NCI-H345 treated with DMSO at 0.1 percent for 48 hours (cell line): ENCODE data around the gene TJP1.
A peak's percentile ranks its signal among the peaks of the same experiment; 100 is the strongest.
"Not testable (repeated sequence)": the region's sequence is repeated elsewhere in the genome, so short reads cannot be mapped to it uniquely, and the experiment has no call there.

Source experiments
- DNase-seq: peaks from one replicate; lab custom pipeline; 2025; ENCODE audit not compliant: unreplicated experiment; lab: John Stamatoyannopoulos, UW

TJP1 gene

DNA sequence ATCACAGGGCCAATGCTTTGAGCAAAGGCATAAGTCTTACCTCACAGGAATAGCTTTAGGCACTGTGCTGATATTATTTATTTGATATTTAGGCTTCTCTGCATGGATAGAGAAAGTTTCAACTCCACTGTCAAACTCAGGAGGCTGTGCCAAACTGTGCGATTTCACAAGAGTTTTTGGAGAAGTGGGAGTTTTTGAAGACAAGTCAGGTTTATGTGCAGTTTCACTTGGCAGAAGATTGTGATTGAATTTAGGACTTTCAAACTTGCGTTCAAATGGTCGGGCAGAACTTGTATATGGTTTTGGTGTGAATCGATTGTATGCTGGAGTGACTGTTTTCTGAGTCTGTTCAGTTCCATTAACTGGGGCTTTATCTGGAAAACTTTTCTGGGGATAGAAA is 113.7 kb downstream of the TJP1 start:
- no peak for DNase-seq

DNA sequence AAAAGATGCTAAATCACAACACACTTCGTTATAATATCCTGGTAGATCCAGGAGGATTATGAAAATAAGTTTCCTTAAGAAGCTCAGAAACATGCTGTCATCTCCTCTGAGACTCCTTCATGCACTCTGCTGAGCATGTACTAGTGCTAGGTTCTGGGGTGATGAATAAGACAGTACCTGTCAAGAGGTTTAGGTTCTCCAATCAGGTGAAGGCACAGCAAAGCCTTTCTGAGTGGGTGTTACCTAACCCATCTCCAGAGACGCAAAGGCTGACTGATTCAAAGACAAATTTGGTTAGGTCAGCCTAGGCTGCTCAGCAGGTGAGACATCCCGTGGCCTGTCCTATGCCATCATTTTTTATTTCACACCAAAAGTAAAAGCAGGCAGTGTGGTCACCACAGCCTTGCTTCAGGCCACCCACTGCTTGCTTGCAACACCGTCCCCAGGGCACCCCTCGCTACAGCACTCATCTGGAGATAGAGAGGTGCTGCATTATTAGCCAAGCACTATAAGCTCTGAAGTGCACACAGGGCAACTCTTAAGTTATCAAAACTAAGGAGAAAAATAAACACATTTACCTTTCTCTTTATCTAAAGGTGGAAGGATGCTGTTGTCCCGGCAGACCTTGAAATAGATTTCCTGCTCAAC is 117.2 kb downstream of the TJP1 start:
- no peak for DNase-seq

DNA sequence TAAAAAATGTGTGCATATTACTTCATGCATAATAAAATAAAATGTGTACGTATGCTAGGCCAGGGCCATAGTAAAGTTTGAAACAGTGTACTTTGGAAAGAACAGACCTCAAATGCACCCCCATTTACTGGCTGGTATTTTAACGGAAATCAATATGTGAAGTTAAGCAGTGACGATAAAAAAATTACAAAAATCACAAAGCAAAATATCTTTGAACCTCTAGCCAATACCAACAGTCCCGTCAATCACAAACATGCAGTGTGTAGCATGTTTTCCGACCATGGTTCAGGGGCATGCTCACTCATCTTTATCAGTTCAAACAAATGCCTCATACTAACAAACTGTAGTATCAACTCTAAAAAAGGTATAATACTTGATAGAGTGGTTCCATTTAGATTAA is 121.1 kb downstream of the TJP1 start:
- DNase-seq: no peak

DNA sequence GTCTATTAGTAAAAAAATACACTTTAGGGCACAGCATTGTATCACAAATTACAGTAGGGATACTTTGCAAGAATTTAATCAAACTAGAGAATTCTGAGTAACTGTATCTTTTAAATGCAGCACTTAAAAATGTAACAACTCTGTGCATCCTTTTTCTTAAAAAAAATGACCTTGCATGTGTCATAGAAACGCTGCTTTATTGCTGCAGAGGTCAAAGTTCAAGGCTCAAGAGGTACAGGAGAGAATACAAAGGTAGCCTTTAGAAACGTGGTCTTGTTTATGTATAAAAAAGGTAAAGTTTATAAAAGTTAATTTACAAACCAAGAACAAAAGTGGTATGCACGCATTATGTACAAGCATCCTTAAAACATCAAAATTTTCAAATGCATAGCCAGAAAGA is 122.0 kb downstream of the TJP1 start:
- no peak for DNase-seq

DNA sequence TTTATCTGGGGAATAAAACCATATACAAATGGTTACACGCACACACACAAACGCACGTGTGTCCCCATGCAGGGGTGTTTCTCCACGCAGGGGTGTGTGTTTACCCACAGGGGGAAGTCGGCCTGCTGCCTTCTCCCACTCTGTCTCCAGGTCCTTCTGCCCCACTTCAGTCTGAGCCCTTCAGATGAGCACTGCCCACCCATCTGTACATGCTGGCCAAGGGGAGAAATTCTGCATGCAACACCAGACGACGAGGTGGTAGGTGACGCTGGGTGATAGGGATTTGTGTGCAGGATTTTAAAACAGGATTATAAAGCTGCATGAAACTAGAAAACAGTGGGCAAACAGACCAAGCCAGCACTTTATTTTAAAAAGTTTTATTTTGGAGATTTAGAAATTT is 122.5 kb downstream of the TJP1 start:
- no peak for DNase-seq

DNA sequence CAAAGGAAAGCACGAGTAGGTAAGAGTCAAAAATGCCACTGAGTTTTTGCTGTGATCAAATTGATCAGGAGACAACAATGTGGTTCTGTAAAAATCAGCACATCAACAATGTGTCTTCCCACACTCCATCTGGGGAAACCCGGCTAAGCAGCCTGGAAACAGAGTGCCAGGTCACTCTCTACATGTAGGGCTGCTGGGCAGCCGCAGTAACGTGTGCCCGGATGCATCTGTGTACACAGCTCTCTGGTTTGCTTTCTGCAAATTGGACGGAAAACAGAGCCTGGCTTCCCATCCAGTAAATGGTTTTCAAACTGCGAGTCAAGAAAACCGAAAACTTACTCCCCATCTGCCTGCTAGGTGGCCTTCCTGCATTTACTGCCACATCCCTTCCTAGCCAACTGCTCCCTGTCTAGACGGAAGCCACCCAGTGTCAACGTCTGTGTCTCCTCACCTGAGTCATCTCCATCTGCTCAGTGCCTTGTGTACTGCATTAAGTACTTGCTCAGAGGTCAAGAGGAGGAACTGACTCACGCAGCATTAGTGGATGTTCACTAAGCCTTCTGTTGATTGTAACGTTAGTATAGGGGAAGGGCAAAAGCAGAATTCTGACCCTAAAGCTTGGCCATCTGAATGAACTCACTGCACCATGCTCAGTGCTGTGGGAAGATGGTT is 124.1 kb downstream of the TJP1 start:
- no peak for DNase-seq

DNA sequence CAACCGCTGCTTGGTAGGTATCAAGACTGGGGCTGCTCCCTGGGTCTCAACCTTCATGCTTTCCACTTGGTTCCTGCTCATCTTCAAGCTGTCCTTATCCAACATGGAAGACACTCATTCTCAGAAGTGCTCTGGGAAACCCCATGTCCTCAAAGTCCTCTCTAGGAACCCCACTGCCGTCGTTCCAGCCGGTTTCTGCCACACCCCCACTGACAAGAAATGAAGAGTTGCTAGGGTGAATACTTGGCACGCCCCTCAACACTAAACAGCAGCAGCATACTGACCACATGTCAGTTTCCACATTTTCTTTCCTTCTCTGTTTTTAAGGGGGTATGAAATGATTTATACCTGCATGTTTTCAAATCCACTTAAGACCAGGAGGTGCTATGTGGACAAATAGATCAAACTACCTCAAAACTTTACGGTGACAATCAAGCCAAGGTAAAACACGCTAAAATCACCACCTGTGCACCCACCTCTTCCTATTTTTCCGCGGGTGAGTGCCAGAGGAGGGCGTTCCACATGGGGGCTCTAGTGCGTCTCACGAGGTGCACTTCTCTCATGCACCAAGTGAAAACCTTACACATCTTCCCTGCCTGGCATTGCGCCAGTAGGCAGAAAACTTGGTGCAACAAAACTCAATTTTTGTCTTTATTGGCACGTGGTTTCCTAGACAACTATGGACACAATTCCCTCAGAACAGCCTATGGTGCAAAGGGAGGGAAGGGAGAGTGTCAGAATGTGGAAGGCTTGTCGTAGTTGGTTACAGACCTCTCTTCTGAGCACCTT is 125.1 kb downstream of the TJP1 start:
- DNase-seq: no peak

DNA sequence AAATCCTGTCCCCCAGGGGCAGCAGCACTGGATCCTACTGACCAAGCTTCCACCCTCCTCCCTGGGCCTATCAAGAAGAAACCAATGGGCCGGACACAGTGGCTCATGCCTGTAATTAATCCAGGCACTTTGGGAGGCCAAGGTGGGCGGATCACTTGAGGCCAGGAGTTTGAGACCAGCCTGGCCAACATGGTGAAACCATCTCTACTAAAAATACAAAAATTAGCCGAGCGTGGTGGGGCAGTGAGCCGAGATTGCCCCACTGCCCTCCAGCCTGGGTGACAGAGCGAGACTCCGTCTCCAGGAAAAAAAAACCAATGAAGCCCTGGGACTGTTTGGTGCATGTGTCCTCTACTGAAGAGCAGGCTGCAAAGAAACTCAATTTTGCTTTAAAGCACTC is 125.8 kb downstream of the TJP1 start:
- DNase-seq: not testable (repeated sequence)

DNA sequence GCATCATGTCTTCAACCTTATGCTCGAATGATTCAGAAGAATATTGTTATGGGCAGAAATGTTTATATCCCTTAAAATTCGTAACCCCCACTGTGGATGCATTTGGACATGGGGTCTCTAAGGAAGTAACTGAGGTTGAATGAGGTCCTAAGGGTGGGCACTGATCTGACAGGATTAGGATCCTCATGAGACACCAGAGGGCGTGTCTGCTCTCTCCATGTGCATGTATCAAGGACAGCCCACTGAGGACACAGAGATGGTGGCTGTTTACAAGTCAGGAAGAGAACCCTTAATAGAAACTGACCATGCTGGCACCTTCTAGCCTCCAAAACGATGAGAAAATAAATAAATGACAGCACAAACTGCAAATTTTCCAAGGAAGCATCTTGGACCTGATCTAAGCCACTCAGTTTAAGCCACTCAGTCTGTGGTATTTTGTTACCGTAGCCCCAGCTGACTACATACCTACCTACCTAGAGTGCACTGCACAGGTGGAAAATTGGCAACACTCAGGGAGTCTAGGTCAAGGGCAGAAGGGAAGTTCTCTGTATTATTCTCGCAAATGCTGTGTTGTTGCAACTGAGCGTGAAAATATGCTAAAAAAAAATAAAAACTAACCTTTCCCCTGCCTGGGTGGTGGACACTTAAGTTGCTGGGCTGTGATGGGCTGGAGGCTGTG is 126.6 kb downstream of the TJP1 start:
- DNase-seq: no peak

DNA sequence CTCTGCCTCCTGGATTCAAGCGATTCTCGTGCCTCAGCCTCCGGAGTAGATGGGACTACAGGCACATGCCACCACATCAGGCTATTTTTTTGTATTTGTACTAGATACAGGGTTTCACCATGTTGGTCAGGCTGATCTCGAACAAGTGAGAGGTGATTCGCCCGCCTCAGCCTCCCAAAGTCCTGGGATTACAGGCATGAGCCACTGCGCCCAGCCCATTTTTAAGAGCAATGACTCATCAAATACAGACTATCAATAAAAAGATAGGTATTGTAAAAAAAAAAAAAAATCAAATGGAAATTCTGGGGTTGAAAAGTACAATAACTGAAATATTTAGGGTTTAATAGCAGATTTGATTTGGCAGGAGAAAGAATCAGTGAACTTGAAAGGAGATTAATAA is 129.0 kb downstream of the TJP1 start:
- no peak for DNase-seq

DNA sequence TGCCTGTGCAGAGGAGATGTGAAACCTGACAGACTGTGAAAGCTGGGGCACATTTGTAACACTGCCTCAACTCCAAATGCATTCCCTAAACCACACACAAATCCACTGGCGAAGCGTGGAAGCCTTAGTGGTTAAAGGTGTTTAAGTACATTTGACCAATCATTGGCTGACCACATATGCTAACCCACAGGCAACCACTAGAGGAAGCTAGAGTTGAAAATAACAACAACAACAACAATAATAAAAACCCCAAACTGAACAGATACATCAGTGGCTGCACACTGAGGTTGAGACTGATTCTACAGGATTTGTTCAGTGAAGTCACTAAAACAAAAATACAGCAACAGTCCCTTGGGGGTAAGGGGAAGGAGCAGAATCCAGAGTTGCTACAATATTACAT is 129.7 kb downstream of the TJP1 start:
- no peak for DNase-seq

DNA sequence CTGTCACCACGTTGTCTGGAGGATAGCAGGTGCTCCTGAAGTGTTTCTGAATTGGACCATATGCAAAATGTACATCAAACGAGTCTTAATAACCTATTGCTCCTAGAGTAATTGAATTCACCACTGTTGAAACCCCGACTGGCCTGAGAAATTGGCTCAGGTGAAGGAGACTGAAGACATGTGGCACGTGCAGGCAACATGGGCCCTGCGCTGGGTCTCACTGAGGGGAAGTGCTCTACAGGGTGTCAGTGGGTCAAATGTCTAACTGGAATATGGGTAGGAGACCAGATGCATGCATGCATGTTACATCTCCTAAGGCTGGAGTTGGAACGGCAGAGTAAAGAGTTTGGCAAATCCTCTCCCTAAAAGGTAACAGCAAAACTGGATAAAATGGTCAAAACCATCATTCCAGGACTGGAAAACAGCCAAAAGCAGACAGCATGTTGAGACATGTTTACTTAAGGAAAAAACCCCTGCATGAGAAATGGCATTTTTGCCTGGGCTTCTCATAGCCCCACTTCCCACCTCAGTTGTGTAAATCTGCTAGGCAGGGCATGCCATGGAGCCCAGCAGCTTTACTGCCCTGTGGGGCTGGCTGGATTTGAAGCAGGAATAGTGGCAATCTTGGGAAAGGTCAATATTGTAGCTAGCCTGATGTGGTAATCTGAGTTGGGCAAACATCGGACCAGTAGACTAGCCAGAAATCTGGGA is 131.3 kb downstream of the TJP1 start:
- DNase-seq: no peak

DNA sequence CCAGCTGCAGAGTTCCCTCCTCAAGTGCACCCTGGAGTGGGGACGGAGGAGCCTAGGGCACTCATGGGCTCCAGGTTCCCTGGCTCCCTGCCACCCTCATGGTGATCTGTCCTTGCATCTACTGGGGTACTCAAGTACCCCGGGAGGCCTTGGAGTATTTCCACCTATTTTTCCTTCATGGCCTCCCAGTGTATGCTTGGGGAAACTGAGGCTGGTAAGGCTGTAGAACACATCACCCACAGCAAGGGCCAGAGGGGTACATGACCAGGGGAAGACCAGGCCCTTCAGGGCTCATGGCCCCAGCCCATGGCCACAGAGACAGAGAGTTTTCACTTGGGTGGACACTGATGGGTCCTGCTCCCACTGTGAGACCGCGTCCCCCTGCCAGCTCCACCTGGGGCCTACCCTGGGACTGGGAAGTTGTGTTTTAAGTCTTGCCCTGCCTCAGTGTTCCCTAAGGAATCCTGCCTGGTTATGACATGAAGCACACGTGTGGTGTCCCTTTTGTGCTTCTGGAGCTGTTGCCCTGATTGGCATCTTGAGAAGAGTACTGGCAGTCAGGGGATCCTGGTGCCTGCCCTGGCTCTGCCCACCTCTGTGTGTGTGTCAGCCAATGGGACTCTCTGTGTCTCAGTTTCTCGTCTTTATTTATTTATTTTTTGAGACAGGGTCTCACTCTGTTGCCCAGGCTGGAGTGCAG is 132.8 kb downstream of the TJP1 start:
- no peak for DNase-seq

DNA sequence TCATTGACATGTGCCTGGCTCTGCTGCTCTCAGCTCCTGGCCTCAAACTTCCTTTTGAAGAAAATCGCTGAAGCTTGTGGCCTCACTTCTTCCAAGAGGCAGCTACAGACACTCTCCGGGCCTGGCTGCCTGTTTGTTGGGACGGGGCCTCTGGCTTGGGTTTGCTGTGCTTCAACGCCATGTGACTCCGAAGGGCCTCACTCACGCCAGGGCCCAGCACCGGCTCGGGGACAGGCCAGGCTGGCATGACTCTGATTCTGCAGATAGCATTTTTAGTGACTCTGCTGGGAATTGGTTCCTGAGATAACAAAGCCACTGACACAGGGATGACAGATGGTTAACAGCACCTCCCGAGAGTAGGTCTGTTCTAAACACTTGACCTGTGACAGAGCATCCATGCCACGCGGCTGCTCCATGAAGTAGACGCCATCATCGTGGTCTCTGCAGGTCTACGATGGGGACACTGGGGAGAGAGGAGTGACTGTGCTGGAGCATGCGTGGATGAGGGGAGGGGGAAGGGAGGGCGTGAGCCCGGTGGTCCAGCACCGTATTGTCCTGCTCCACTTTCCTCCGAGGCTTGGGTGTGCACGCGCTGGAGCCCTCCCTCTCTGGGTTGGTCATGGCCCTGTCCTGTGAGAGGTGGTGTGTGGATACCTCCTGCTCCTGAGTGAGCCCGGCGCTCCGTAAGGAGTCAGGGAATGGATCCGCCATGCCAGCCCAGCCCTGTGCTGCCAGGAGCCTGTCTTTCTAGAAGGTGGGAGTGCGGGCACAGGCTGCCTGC is 133.6 kb downstream of the TJP1 start:
- DNase-seq: no peak

DNA sequence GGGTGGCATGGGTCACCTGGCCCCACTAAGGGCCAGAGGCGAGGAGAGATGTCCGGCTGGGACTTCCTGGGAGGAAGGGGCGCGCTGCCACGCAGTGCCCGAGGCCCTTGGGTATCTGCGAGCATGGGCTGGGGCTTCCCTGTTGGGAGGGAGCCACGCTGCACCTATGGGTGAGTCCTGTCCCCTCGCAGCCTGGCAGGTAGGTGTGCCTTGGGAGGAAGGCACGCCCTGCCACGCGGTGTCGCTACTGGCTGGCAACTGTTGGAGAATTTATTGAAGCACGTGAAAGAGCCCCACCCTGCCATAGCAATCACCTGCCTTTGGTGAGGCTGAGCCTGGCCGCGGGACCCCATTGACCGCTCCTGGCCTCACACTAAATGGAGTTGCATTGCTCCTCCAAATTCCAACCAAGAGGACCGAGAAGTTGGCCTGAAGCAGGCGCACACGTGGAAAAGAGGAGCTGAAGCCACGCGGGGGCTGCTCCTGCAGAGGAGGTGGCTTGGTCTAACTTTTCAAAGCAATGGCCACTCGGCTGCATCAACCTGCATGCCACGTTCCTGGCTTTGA is 134.2 kb downstream of the TJP1 start:
- DNase-seq: no peak

DNA sequence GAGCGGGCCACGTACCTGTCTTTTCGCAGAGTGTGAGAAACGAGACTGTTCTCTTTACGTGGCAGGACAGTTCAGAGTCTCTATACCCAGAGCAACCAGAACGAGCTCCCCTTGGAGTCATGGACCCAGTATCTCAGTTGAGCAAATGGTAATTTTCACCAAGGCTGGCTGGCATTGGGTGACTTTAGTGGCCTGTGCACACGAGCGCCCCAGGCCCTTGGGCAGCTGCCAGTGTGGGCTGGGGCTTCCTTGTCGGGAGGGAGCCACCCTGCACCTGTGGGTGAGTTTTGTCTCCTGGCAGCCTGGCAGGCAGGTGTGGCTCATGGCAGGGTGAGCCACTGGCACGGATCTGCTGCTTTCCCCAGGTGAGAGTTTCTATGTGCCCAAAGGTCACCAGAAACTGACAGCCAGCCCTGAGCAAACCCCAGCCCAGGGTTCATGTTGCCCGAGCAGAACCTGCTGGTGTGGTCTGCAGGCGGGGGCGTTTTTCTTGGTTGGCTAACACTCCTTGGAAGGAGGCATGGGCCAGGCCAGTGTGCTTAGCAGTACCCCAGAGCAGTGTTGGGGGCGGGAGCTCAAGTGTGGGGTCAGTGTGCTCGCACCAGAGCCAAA is 135.0 kb downstream of the TJP1 start:
- DNase-seq: peak; percentile 32

DNA sequence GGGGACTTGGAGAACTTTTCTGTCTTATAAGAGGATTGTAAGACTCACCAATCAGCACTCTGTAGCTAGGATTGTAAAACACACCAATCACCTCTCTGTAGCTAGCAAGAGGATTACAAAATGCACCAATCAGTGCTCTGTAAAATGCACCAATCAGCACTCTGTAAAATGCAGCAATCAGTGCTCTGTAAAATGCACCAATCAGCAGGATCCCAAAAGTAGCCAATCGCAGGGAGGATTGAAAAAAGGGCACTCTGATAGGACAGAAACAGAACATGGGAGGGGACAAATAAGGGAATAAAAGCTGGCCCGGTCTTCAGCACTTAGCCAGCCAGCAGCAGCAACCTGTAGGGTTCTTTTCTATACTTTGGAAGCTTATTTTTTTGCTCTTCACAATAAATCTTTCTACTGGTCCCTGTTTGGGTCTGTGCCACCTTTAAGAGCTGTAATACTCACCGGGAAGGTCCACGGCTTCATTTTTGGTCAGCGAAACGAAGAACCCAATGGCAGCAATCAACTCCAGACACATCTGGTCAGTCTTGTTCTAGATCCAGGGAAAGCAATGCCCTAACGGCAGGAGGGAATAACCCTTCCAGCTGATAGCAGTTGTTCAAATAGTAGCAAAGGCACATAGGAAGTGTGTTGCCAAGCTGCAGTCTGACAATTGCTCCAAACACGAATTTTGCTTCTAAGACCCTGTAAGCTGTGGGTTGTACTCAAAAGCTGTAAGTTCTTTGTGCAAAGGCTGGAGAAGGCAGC is 135.6 kb downstream of the TJP1 start:
- DNase-seq: no peak

DNA sequence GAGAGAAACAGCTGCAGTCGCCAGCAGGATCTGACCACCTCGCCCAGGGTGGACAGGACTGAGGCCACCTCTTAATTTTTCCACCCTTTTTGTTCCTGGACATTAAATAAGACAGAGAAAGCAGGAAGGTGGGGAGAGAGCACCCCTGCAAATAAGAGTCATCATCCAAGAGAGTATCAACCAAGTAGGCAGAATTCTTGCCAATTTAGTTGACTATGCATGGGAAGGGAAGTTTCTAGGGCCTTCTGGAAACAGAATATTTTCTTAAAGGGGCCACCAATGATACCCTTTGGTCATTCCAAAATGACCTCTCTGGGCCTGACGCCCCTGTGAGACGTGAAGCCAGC is 136.2 kb downstream of the TJP1 start:
- no peak for DNase-seq
